Tibial nerve (tissue), 4 donors: Measurements from ENCODE around the gene OBSCN.

ENCODE experiments used
- EP300 ChIP-seq, 2 donors: sonication (generic); formaldehyde crosslinking; IDR thresholded peaks; one replicate each; pipeline ENCODE4 v1.6.1; 2017; ENCODE audit warnings: antibody characterized with exemption in 2 of 2, mild to moderate bottlenecking in 1 of 2
- POLR2A ChIP-seq, 2 donors: fragments of 450-650 bp; IDR thresholded peaks; one replicate each; pipeline ENCODE4 v1.6.1; 2017; ENCODE audit warnings: antibody characterized with exemption in 2 of 2, mild to moderate bottlenecking in 2 of 2, moderate library complexity in 2 of 2
- TF ChIP-seq, protein P1 (sequence below), 5 experiments: fragments of 200-600 bp in 3 of 5; fragments of 450-650 bp in 2 of 5; sonication (generic) in 3 of 5; IDR thresholded peaks; one replicate each; pipeline ENCODE4 v1.5.1; 2016 to 2019; ENCODE audit warnings: antibody characterized with exemption in 5 of 5, mild to moderate bottlenecking in 3 of 5, moderate library complexity in 2 of 5

DNA sequence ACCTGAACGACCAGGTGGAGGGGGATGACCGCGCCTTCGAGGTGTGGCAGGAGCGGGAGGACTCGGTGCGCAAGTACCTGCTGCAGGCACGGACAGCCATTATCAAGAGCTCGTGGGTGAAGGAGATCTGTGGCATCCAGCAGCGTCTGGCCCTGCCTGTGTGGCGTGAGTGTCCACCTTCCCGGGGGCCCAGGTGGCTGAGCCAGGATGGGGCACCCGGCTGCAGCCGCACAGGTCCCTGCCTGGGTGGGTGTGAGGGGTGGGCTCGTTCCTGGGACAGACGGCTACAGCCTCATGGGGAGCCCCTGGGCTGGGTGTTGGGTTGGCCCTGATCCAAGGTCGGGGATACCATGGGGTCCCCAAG, 133.6 kb downstream of the OBSCN start:
- TF ChIP-seq, protein P1, sequence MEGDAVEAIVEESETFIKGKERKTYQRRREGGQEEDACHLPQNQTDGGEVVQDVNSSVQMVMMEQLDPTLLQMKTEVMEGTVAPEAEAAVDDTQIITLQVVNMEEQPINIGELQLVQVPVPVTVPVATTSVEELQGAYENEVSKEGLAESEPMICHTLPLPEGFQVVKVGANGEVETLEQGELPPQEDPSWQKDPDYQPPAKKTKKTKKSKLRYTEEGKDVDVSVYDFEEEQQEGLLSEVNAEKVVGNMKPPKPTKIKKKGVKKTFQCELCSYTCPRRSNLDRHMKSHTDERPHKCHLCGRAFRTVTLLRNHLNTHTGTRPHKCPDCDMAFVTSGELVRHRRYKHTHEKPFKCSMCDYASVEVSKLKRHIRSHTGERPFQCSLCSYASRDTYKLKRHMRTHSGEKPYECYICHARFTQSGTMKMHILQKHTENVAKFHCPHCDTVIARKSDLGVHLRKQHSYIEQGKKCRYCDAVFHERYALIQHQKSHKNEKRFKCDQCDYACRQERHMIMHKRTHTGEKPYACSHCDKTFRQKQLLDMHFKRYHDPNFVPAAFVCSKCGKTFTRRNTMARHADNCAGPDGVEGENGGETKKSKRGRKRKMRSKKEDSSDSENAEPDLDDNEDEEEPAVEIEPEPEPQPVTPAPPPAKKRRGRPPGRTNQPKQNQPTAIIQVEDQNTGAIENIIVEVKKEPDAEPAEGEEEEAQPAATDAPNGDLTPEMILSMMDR (IDR thresholded peaks at IDR 0.05): no peak
- TF ChIP-seq POLR2A (IDR thresholded peaks at IDR 0.05) (no peak), EP300 (IDR thresholded peaks at IDR 0.05) (no peak)
